GM19438 (cell line): ENCODE results near the gene EIF3B.
"Not testable (repeated sequence)": the region's sequence is repeated elsewhere in the genome, so short reads cannot be mapped to it uniquely, and the experiment has no call there.

Source experiments
- ATAC-seq: cut with Tn5 transposase; IDR thresholded peaks from one replicate; pipeline ENCODE4 v1.9.1; 2021; ENCODE audit warnings: low read depth; ENCODE audit not compliant: unreplicated experiment

The EIF3B gene

GRCh38 chr7:2374830-2375728, 20.5 kb downstream of the EIF3B start:
- ATAC-seq = no peak

- ATAC-seq = no peak
These were observed 21.9 kb downstream of the EIF3B start for GRCh38 chr7:2376351-2377154.

GRCh38 chr7:2377492-2377891, 22.9 kb downstream of the EIF3B start:
- not testable (repeated sequence) for ATAC-seq

GRCh38 chr7:2378125-2378524, 23.5 kb downstream of the EIF3B start:
- not testable (repeated sequence) for ATAC-seq

GRCh38 chr7:2379161-2379560, 24.5 kb downstream of the EIF3B start:
- ATAC-seq = no peak

- ATAC-seq = no peak
These were observed 25.3 kb downstream of the EIF3B start for GRCh38 chr7:2379821-2380450.

GRCh38 chr7:2380461-2380860, 25.8 kb downstream of the EIF3B start:
- no peak for ATAC-seq

GRCh38 chr7:2381227-2381626, 26.6 kb downstream of the EIF3B start:
- ATAC-seq = no peak

- no peak for ATAC-seq
These were observed 27.4 kb downstream of the EIF3B start for GRCh38 chr7:2381881-2382509.

- no peak for ATAC-seq
These were observed 29.1 kb downstream of the EIF3B start for GRCh38 chr7:2383543-2384274.

GRCh38 chr7:2384354-2385243, 30.0 kb downstream of the EIF3B start:
- ATAC-seq = no peak

GRCh38 chr7:2386122-2386521, 31.5 kb downstream of the EIF3B start:
- ATAC-seq = not testable (repeated sequence)

GRCh38 chr7:2386964-2387669, 32.5 kb downstream of the EIF3B start:
- ATAC-seq = no peak

- ATAC-seq = no peak
These were observed 33.4 kb downstream of the EIF3B start for GRCh38 chr7:2387897-2388636.

GRCh38 chr7:2388637-2388954, 34.0 kb downstream of the EIF3B start:
- ATAC-seq = no peak

GRCh38 chr7:2390020-2390816, 35.6 kb downstream of the EIF3B start:
- ATAC-seq = not testable (repeated sequence)

- no peak for ATAC-seq
These were observed 39.1 kb downstream of the EIF3B start for GRCh38 chr7:2393706-2394105.
